Erythroblast (primary cell): Measurements from ENCODE around the gene HIGD1C.

ENCODE experiments used
- GATA1 ChIP-seq: IDR thresholded peaks from 2 replicates; pipeline ENCODE4 v1.6.1; 2011; ENCODE audit warnings: low read depth, mild to moderate bottlenecking, control low read depth, low read length, moderate library complexity
- POLR2A ChIP-seq: IDR thresholded peaks from 2 replicates; pipeline ENCODE4 v1.6.1; 2011; ENCODE audit warnings: mild to moderate bottlenecking, low read length

- TF ChIP-seq POLR2A: no peak
- no peak for TF ChIP-seq GATA1
Measured at GRCh38 chr12:50971946-50972345, 19.6 kb downstream of the HIGD1C start.
